HG03575 (cell line): ENCODE data around the gene TMEM161B.
A peak's percentile ranks its signal among the peaks of the same experiment; 100 is the strongest.
"Not testable (repeated sequence)": the region's sequence is repeated elsewhere in the genome, so short reads cannot be mapped to it uniquely, and the experiment has no call there.

Experiments
- ATAC-seq: cut with Tn5 transposase; IDR thresholded peaks from one replicate; pipeline ENCODE4 v1.9.1; 2021; ENCODE audit not compliant: unreplicated experiment, insufficient number of reproducible peaks, low FRiP score; ENCODE audit errors: extremely low read depth

Gene TMEM161B

GRCh38 chr5:88268385-88269184, at the start of gene TMEM161B:
TMEM161B (minus strand) TSS chr5:88268845; CDS start chr5:88268723, 122 bp downstream.
- peak; percentile 95 for ATAC-seq

GRCh38 chr5:88304356-88304755, 35.7 kb upstream of the TMEM161B start:
- ATAC-seq, result no peak

GRCh38 chr5:88298425-88298824, 29.8 kb upstream of the TMEM161B start:
- no peak for ATAC-seq

- no peak for ATAC-seq
Measured at GRCh38 chr5:88290801-88291200, 22.2 kb upstream of the TMEM161B start.

GRCh38 chr5:88288528-88289197, 20.0 kb upstream of the TMEM161B start:
- no peak for ATAC-seq

- no peak for ATAC-seq
Measured at GRCh38 chr5:88287846-88288527, 19.3 kb upstream of the TMEM161B start.

GRCh38 chr5:88287302-88287701, 18.7 kb upstream of the TMEM161B start:
- ATAC-seq, result no peak

- no peak for ATAC-seq
Measured at GRCh38 chr5:88283690-88284089, 15.0 kb upstream of the TMEM161B start.

- no peak for ATAC-seq
Measured at GRCh38 chr5:88281322-88281721, 12.7 kb upstream of the TMEM161B start.

GRCh38 chr5:88279584-88279983, 10.9 kb upstream of the TMEM161B start:
- no peak for ATAC-seq

GRCh38 chr5:88276378-88276777, 7.7 kb upstream of the TMEM161B start:
- ATAC-seq, result no peak

GRCh38 chr5:88275581-88275980, 6.9 kb upstream of the TMEM161B start:
- no peak for ATAC-seq

- ATAC-seq, result no peak
Measured at GRCh38 chr5:88269222-88269771, 652 bp upstream of the TMEM161B start.

- not testable (repeated sequence) for ATAC-seq
Measured at GRCh38 chr5:88264565-88264964, 4.1 kb downstream of the TMEM161B start.

GRCh38 chr5:88263349-88263748, 5.3 kb downstream of the TMEM161B start:
- ATAC-seq, result no peak

- ATAC-seq, result no peak
Measured at GRCh38 chr5:88262116-88262515, 6.5 kb downstream of the TMEM161B start.

- no peak for ATAC-seq
Measured at GRCh38 chr5:88258636-88259035, 10.0 kb downstream of the TMEM161B start.

GRCh38 chr5:88256872-88257271, 11.8 kb downstream of the TMEM161B start:
- ATAC-seq, result no peak

- ATAC-seq, result no peak
Measured at GRCh38 chr5:88256037-88256436, 12.6 kb downstream of the TMEM161B start.

- no peak for ATAC-seq
Measured at GRCh38 chr5:88254320-88254719, 14.3 kb downstream of the TMEM161B start.
